Activated B cell treated with CpG ODN at 0.5 μM for 24 hours (primary cell): ENCODE measurements around the gene FAM53B. TPM values are rescaled to one million over a fixed set of nuclear protein-coding genes. Genes with fewer than 3 reads are reported as not detected.

Source experiments
- ATAC-seq: fragments of 200-7000 bp; cut with Tn5 transposase; one replicate; pipeline ENCODE4 v1.10.0; 2021; ENCODE audit warnings: low read depth, mild to moderate bottlenecking, moderate library complexity
- CTCF ChIA-PET: fragments of 350-600 bp; sonication (Branson Sonifier 250); formaldehyde crosslinking; loops from one replicate; lab custom pipeline; 2021; ENCODE audit warnings: antibody characterized with exemption; lab: Charles Lee
- POLR2A ChIA-PET: fragments of 350-600 bp; sonication (Branson Sonifier 250); formaldehyde crosslinking; loops from one replicate; lab custom pipeline; 2021; ENCODE audit warnings: antibody characterized with exemption; lab: Charles Lee
- DNase-seq: peaks from one replicate; pipeline ENCODE4 v3.0.0; 2022
- H3K27ac Mint-ChIP-seq: one replicate; pipeline ENCODE4 v1.8.0; 2020; ENCODE audit warnings: mixed read lengths
- H3K27me3 Mint-ChIP-seq: one replicate; pipeline ENCODE4 v1.8.0; 2021; ENCODE audit warnings: mixed read lengths
- H3K36me3 Mint-ChIP-seq: one replicate; pipeline ENCODE4 v1.8.0; 2021; ENCODE audit warnings: low read depth, mixed read lengths
- H3K4me1 Mint-ChIP-seq: one replicate; pipeline ENCODE4 v1.8.0; 2021; ENCODE audit warnings: mixed read lengths
- H3K4me3 Mint-ChIP-seq: one replicate; pipeline ENCODE4 v1.8.0; 2020; ENCODE audit warnings: mild to moderate bottlenecking, mixed read lengths
- H3K9me3 Mint-ChIP-seq: one replicate; pipeline ENCODE4 v1.8.0; 2020; ENCODE audit warnings: mixed read lengths
- intact Hi-C: fragments of 100-400 bp; cut with micrococcal nuclease; formaldehyde crosslinking; loops from one replicate; pipeline ENCODE4 v1.15.1; 2024
- total RNA-seq: library from RNA; stranded (reverse); gene quantifications from 2 replicates; pipeline ENCODE4 v1.2.3, GENCODE V29; 2022
- TF ChIP-seq, protein P1 (sequence below): fragments of 200-600 bp; IDR thresholded peaks from one replicate; pipeline ENCODE4 v1.8.0; 2022; ENCODE audit warnings: antibody characterized with exemption, mild to moderate bottlenecking

Gene FAM53B
- total RNA-seq, 1 donor from 2014 or later = 73.9 TPM

DNA sequence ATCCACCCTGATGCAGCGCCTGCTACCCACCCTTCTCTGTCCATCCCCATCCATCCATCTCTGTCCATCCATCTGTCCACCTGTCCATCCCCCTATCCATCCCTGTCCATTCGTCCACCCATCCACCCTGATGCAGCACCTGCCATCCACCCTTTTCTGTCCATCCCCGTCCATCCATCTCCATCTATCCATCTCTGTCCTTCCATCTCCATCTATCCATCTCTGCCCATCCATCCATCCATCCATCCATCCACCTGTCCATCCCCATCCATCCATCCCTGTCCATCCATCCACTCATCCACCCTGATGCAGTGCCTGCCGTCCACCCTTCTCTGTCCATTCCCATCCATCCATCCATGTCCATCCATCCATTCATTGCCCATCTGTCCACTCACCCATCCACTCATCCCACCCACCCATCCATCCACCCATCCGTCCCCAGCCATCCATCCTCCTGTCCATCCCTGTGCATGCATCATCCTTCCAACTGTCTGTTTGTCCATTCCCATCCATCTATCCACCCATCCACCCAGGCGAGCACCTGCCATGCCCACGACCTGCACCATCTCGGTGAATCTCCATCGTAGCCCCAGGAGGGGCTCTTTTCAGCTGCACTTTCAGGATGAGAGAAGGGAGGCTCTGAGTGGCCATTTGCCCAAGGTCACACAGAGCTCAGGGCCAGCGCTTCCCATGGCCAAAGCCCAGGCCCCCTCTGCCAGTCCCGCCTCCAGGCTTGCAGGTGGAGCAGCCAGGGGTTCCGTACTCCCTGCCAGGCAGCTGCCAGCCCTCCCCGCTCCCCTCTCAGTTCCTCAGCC, 145.2 kb downstream of the FAM53B start:
- TF ChIP-seq, protein P1, sequence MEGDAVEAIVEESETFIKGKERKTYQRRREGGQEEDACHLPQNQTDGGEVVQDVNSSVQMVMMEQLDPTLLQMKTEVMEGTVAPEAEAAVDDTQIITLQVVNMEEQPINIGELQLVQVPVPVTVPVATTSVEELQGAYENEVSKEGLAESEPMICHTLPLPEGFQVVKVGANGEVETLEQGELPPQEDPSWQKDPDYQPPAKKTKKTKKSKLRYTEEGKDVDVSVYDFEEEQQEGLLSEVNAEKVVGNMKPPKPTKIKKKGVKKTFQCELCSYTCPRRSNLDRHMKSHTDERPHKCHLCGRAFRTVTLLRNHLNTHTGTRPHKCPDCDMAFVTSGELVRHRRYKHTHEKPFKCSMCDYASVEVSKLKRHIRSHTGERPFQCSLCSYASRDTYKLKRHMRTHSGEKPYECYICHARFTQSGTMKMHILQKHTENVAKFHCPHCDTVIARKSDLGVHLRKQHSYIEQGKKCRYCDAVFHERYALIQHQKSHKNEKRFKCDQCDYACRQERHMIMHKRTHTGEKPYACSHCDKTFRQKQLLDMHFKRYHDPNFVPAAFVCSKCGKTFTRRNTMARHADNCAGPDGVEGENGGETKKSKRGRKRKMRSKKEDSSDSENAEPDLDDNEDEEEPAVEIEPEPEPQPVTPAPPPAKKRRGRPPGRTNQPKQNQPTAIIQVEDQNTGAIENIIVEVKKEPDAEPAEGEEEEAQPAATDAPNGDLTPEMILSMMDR = no peak
- peak overlapping the region; percentile 72 for H3K27ac Mint-ChIP-seq
- H3K36me3 Mint-ChIP-seq = no peaks in the 10 kb centered on the region
- ATAC-seq = no peak
- H3K4me3 Mint-ChIP-seq = no peak overlapping the region
- ChIA-PET CTCF (no interaction called here), POLR2A (interaction anchor here (0.6 to 10.6 kb wide), 8 partner anchors 11 to 145 kb away, joined by 3 to 207 read pairs (median 29); partner anchors contain the start of gene FAM53B)
- peak; percentile 18 for DNase-seq
- H3K4me1 Mint-ChIP-seq = peaks cover 91% of the 10 kb centered on the region
- intact Hi-C loops = no loop called here
- H3K9me3 Mint-ChIP-seq = no peaks in the 10 kb centered on the region
- H3K27me3 Mint-ChIP-seq = no peaks in the 10 kb centered on the region

DNA sequence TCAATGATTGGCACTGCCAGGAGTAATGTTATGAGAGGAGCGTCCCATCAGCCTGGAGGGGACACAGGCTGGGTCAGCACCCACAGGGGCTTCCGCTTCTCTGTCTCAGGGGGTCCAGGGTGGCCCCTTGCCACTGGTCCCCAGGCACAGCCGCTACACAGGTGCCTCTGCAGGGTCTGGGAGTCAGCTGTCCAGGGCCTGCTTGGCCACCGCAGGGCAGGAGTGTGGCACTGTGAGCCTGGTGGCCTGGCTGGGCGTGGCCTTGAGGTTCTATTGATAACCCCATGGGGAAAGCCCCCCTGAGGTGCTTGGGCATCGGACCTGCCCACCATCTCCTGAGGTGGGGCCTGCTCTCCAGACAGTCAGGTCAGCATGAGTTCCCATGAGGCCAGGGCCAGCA, 146.0 kb downstream of the FAM53B start:
- peaks cover 87% of the 10 kb centered on the region for H3K4me1 Mint-ChIP-seq
- intact Hi-C loops = no loop called here
- H3K4me3 Mint-ChIP-seq = no peak overlapping the region
- TF ChIP-seq, protein P1 = no peak
- no peaks in the 10 kb centered on the region for H3K27me3 Mint-ChIP-seq
- DNase-seq (no peak), ATAC-seq (no peak)
- no peaks in the 10 kb centered on the region for H3K36me3 Mint-ChIP-seq
- ChIA-PET POLR2A (no interaction called here), CTCF (no interaction called here)
- H3K9me3 Mint-ChIP-seq = no peaks in the 10 kb centered on the region
- H3K27ac Mint-ChIP-seq = no peak overlapping the region

DNA sequence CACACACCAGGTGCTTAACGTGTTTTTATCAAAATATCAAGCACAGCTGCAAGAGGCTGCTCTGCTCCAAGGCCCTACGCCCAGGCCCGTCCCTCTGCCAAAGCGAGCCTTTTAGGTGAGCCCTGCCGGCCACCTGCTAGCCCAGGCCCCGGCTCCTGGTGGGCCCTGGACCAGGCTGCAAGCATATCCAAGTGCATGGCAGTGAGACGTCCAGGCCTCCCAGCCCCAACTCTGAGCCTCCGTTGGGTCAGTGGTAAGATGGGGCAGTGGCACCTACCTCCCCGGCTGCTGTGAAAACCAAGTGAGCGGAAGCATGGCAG, 146.4 kb downstream of the FAM53B start:
- Mint-ChIP-seq H3K4me1 (peaks cover 84% of the 10 kb centered on the region), H3K36me3 (no peaks in the 10 kb centered on the region), H3K27me3 (no peaks in the 10 kb centered on the region), H3K9me3 (no peaks in the 10 kb centered on the region), H3K27ac (no peak overlapping the region), H3K4me3 (no peak overlapping the region)
- intact Hi-C loops = no loop called here
- DNase-seq (peak; percentile 28), ATAC-seq (no peak)
- ChIA-PET CTCF (no interaction called here), POLR2A (no interaction called here)
- TF ChIP-seq, protein P1 = no peak

DNA sequence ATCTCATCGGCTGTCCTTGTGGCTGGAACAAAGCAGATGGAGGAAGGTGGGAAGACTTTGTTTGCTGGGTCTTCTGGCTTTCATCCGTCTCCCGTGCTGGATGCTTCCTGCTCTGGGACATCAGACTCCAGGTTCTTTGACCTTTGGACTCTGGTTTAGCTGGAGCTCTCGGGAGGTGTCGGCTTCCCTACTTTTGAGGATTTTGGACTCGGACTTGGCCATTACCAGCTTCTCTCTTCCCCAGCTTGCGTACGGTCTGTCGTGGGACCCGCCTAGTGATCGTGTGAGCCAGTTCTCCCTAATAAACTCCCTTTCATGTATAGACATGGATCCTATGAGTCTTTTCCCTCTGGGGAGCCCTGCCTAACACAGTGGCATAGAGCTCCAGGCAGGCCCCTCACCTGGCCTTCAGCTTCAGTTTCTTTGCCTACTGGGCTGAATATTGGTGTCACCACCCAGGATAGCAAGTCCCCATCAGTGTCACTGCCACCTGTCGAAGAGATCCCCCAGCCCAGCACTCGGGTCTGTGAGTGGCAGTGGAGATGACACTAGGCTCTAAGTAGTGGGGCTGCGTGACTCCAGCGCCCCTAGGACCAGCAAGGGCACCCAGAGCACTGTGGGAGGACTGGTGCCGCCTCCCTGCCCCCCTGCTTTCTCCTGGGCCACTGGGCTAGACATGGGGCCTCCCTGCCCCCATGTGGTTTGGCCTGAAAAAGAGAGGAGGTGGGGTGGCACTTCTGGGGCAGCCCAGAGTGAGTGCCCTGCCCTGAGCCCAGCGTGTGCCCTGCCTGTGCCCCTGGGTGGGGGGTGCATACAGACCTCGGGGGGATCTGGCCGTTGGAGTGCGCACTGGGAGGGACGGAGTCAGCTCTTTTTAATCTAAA, 147.0 kb downstream of the FAM53B start:
- ChIA-PET POLR2A (no interaction called here), CTCF (no interaction called here)
- no peaks in the 10 kb centered on the region for H3K9me3 Mint-ChIP-seq
- ATAC-seq (no peak), DNase-seq (peak; percentile 20)
- H3K4me1 Mint-ChIP-seq = peaks cover 82% of the 10 kb centered on the region
- H3K27me3 Mint-ChIP-seq = no peaks in the 10 kb centered on the region
- H3K4me3 Mint-ChIP-seq = no peak overlapping the region
- intact Hi-C loops = no loop called here
- H3K27ac Mint-ChIP-seq = peak overlapping the region; percentile 59
- no peaks in the 10 kb centered on the region for H3K36me3 Mint-ChIP-seq
- TF ChIP-seq, protein P1 = no peak
